GM19025 (cell line): ENCODE measurements around the gene BACH2.

Experiments
- ATAC-seq: cut with Tn5 transposase; IDR thresholded peaks from one replicate; pipeline ENCODE4 v1.9.1; 2021; ENCODE audit warnings: mild to moderate bottlenecking, low read depth, moderate library complexity; ENCODE audit not compliant: unreplicated experiment

The BACH2 gene

GRCh38 chr6:90190131-90190530, 106.5 kb downstream of the BACH2 start:
- ATAC-seq, result no peak

GRCh38 chr6:90187437-90188121, 109.1 kb downstream of the BACH2 start:
- no peak for ATAC-seq

- no peak for ATAC-seq
Measured at GRCh38 chr6:90186637-90187371, 109.8 kb downstream of the BACH2 start.

GRCh38 chr6:90186026-90186425, 110.6 kb downstream of the BACH2 start:
- ATAC-seq, result no peak

- no peak for ATAC-seq
Measured at GRCh38 chr6:90184334-90185298, 112.0 kb downstream of the BACH2 start.

- ATAC-seq, result no peak
Measured at GRCh38 chr6:90183587-90184333, 112.9 kb downstream of the BACH2 start.

- no peak for ATAC-seq
Measured at GRCh38 chr6:90180526-90180925, 116.1 kb downstream of the BACH2 start.

GRCh38 chr6:90179190-90180169, 117.2 kb downstream of the BACH2 start:
- no peak for ATAC-seq

GRCh38 chr6:90178384-90178855, 118.2 kb downstream of the BACH2 start:
- no peak for ATAC-seq

- no peak for ATAC-seq
Measured at GRCh38 chr6:90177544-90178383, 118.9 kb downstream of the BACH2 start.

- ATAC-seq, result peak; percentile 68
Measured at GRCh38 chr6:90175627-90176538, 120.8 kb downstream of the BACH2 start.

- no peak for ATAC-seq
Measured at GRCh38 chr6:90173262-90173925, 123.2 kb downstream of the BACH2 start.

GRCh38 chr6:90170601-90171000, 126.0 kb downstream of the BACH2 start:
- no peak for ATAC-seq

- ATAC-seq, result no peak
Measured at GRCh38 chr6:90169374-90169773, 127.3 kb downstream of the BACH2 start.

GRCh38 chr6:90168693-90169131, 127.9 kb downstream of the BACH2 start:
- no peak for ATAC-seq
